HG03196 (cell line): ENCODE results near the gene CACNA1B.

Source experiments
- ATAC-seq: cut with Tn5 transposase; IDR thresholded peaks from one replicate; pipeline ENCODE4 v1.9.1; 2021; ENCODE audit not compliant: unreplicated experiment

CACNA1B gene

GRCh38 chr9:137959641-137960411 is 82.2 kb downstream of the CACNA1B start:
- ATAC-seq = no peak

GRCh38 chr9:137960496-137960895 is 82.9 kb downstream of the CACNA1B start:
- ATAC-seq = no peak

- ATAC-seq = no peak
These were observed 85.9 kb downstream of the CACNA1B start for GRCh38 chr9:137963525-137963924.

- no peak for ATAC-seq
These were observed 87.7 kb downstream of the CACNA1B start for GRCh38 chr9:137965177-137965795.

- no peak for ATAC-seq
These were observed 89.8 kb downstream of the CACNA1B start for GRCh38 chr9:137967280-137967953.

- ATAC-seq = no peak
These were observed 90.7 kb downstream of the CACNA1B start for GRCh38 chr9:137968235-137968634.

- no peak for ATAC-seq
These were observed 91.4 kb downstream of the CACNA1B start for GRCh38 chr9:137969008-137969407.

- no peak for ATAC-seq
These were observed 92.1 kb downstream of the CACNA1B start for GRCh38 chr9:137969685-137970084.

- no peak for ATAC-seq
These were observed 92.5 kb downstream of the CACNA1B start for GRCh38 chr9:137970098-137970497.

GRCh38 chr9:137970686-137971476 is 93.3 kb downstream of the CACNA1B start:
- no peak for ATAC-seq

GRCh38 chr9:137971477-137972138 is 94.0 kb downstream of the CACNA1B start:
- ATAC-seq = no peak

- ATAC-seq = no peak
These were observed 94.9 kb downstream of the CACNA1B start for GRCh38 chr9:137972355-137972987.

GRCh38 chr9:137972988-137973470 is 95.4 kb downstream of the CACNA1B start:
- ATAC-seq = no peak

- ATAC-seq = no peak
These were observed 96.3 kb downstream of the CACNA1B start for GRCh38 chr9:137973829-137974416.

GRCh38 chr9:137974746-137975526 is 97.4 kb downstream of the CACNA1B start:
- no peak for ATAC-seq

- no peak for ATAC-seq
These were observed 97.9 kb downstream of the CACNA1B start for GRCh38 chr9:137975527-137975913.

GRCh38 chr9:137975936-137976565 is 98.5 kb downstream of the CACNA1B start:
- ATAC-seq = no peak

- ATAC-seq = no peak
These were observed 100.1 kb downstream of the CACNA1B start for GRCh38 chr9:137977571-137978261.
